CD4-positive, CD25-positive, alpha-beta regulatory T cell (primary cell): ENCODE measurements around the gene NKAIN4. TPM values are rescaled to one million over a fixed set of nuclear protein-coding genes. Genes with fewer than 3 reads are reported as not detected.

Source experiments
- ATAC-seq, 2 donors: fragments of 150-1000 bp; cut with Tn5 transposase; one replicate each; pipeline ENCODE4 v1.10.0; 2021; ENCODE audit warnings: low read depth in 2 of 2, moderate number of reproducible peaks in 2 of 2, moderate library complexity in 1 of 2
- DNase-seq, 3 donors: peaks; one replicate each; pipeline versions ENCODE4 v3.0.0 to v3.0.0-alpha.2; 2012 to 2022; ENCODE audit warnings: mixed read lengths in 1 of 3
- H3K27ac ChIP-seq: one replicate; pipeline ENCODE4 v1.7.0; 2013; ENCODE audit warnings: mild to moderate bottlenecking, low read length; ENCODE audit not compliant: insufficient read depth, poor library complexity, severe bottlenecking
- H3K27me3 ChIP-seq: one replicate; pipeline ENCODE4 v1.7.0; 2013; ENCODE audit warnings: low read length; ENCODE audit not compliant: control insufficient read depth, insufficient read depth
- H3K36me3 ChIP-seq: one replicate; pipeline ENCODE4 v1.7.0; 2013; ENCODE audit warnings: mild to moderate bottlenecking, low read length, moderate library complexity; ENCODE audit not compliant: control insufficient read depth, insufficient read depth
- H3K4me1 ChIP-seq: 2 replicates; pipeline ENCODE4 v1.7.0; 2013; ENCODE audit warnings: mild to moderate bottlenecking, low read length; ENCODE audit not compliant: insufficient read depth, control insufficient read depth, poor library complexity, severe bottlenecking
- H3K4me3 ChIP-seq: one replicate; pipeline ENCODE4 v1.7.0; 2013; ENCODE audit warnings: low read depth, mild to moderate bottlenecking, low read length, moderate library complexity
- H3K9me3 ChIP-seq, 2 experiments: 1 replicate in 1 of 2; 2 replicates in 1 of 2; pipeline ENCODE4 v1.7.0; 2013; ENCODE audit warnings: low read length in 2 of 2, mild to moderate bottlenecking in 1 of 2, moderate library complexity in 1 of 2; ENCODE audit not compliant: control insufficient read depth in 2 of 2
- H3K27ac Mint-ChIP-seq, 3 donors: one replicate each; pipeline ENCODE4 v1.8.0; 2020 to 2022; ENCODE audit warnings: mild to moderate bottlenecking in 3 of 3, mixed read lengths in 3 of 3, moderate library complexity in 2 of 3
- H3K27me3 Mint-ChIP-seq: one replicate; pipeline ENCODE4 v1.8.0; 2022; ENCODE audit warnings: mild to moderate bottlenecking, mixed read lengths
- H3K36me3 Mint-ChIP-seq: one replicate; pipeline ENCODE4 v1.8.0; 2020; ENCODE audit warnings: mixed read lengths
- H3K4me1 Mint-ChIP-seq, 4 donors: one replicate each; pipeline ENCODE4 v1.8.0; 2020 to 2022; ENCODE audit warnings: mixed read lengths in 4 of 4, mild to moderate bottlenecking in 1 of 4
- H3K4me3 Mint-ChIP-seq, 4 donors: one replicate each; pipeline ENCODE4 v1.8.0; 2020 to 2022; ENCODE audit warnings: mild to moderate bottlenecking in 4 of 4, mixed read lengths in 4 of 4, moderate library complexity in 3 of 4
- H3K9me3 Mint-ChIP-seq, 7 donors: one replicate each; pipeline ENCODE4 v1.8.0; 2020 to 2022; ENCODE audit warnings: mixed read lengths in 7 of 7, mild to moderate bottlenecking in 3 of 7, moderate library complexity in 2 of 7
- polyA plus RNA-seq, 4 donors: library from polyadenylated mRNA; unstranded; fragments of 300-500 nt; fragmentation: Illumina TruSeq; gene quantifications; one replicate each; pipeline ENCODE4 v1.2.3, GENCODE V29; 2021
- total RNA-seq: library from RNA; stranded (reverse); gene quantifications from one replicate; pipeline ENCODE4 v1.2.3, GENCODE V29; 2022

The NKAIN4 gene
- total and polyA plus RNA-seq, 5 donors from 2014 or later = not detected

- Histone ChIP-seq H3K4me3 (no peak overlapping the region), H3K27ac (no peak overlapping the region), H3K4me1 (peaks cover 3% of the 10 kb centered on the region), H3K9me3 (no peaks in the 10 kb centered on the region), H3K36me3 (peaks cover 37% of the 10 kb centered on the region), H3K27me3 (no peaks in the 10 kb centered on the region)
- Mint-ChIP-seq H3K36me3 (peaks cover 7% of the 10 kb centered on the region), H3K27ac (no peak overlapping the region), H3K4me3 (no peak overlapping the region), H3K27me3 (no peaks in the 10 kb centered on the region), H3K9me3 (no peaks in the 10 kb centered on the region), H3K4me1 (peaks cover 0 to 4% (median 0%) of the 10 kb centered on the region in 4 donors)
- DNase-seq (no peak), ATAC-seq (no peak)
Measured at GRCh38 chr20:63281742-63282665, 27.7 kb upstream of the NKAIN4 start.

DNA sequence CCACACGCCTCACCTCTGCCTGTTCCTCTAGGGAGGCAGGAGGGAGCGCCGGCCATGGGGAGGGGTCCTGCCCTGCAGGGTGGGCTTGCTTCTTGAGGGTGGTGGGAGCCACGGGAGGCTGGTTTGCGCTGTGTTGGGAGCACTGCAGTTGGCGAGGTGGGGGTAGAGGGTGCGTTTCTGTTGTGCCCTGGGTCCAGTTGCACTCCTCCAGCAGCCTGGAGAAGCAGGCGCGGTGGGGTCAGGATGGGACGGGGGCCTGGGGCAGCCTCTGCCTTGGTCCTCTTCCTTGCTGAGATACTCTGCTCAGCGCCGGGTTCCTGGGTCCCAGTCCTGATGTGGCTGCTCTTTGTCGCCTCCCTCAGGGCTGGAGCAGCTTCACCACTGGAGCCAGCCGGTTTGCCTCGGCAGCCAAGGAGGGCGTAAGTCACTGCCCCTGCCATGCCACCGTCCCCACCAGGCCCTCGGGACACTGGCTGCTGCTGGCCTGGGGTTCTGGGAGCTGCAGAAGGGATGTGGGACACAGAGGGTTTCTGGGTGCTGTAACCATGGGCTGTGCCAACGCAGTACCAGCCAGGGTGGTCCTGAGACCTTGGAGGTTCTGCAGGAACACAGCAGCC, 26.8 kb upstream of the NKAIN4 start:
- Histone ChIP-seq H3K27ac (no peak overlapping the region), H3K4me1 (peaks cover 3% of the 10 kb centered on the region), H3K36me3 (peaks cover 44% of the 10 kb centered on the region), H3K27me3 (no peaks in the 10 kb centered on the region), H3K9me3 (no peaks in the 10 kb centered on the region), H3K4me3 (no peak overlapping the region)
- Mint-ChIP-seq H3K4me1 (peaks cover 0 to 4% (median 0%) of the 10 kb centered on the region in 4 donors), H3K4me3 (no peak overlapping the region), H3K27me3 (no peaks in the 10 kb centered on the region), H3K36me3 (peaks cover 7% of the 10 kb centered on the region), H3K9me3 (no peaks in the 10 kb centered on the region), H3K27ac (no peak overlapping the region)
- no peak for DNase-seq
- no peak for ATAC-seq

DNA sequence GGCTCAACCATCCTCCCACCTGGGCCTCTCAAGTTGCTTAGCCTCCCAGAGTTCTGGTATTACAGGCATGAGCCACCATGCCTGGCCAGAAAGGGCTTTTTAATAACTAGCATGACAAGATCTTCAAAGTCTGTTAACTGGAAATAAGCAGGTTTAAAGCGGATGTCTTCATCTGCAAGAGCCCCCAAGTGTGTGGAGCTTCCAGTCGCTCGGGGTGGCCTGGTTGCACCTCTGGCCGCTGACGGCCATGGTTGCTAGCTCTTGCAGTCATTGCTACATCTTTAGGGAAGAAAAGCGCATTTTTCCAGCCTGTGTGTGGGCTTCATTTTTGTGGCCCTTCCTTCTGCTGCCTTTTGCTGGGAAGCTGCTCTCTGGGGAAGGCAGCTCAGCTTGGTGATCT, 26.1 kb upstream of the NKAIN4 start:
- peaks cover 43% of the 10 kb centered on the region for H3K36me3 ChIP-seq
- H3K27me3 Mint-ChIP-seq = no peaks in the 10 kb centered on the region
- no peak overlapping the region for H3K27ac ChIP-seq
- peaks cover 7% of the 10 kb centered on the region for H3K36me3 Mint-ChIP-seq
- peak overlapping the region in 1 of 3 donors; percentile 8 for H3K27ac Mint-ChIP-seq
- no peaks in the 10 kb centered on the region for H3K27me3 ChIP-seq
- H3K4me3 Mint-ChIP-seq = no peak overlapping the region
- H3K9me3 Mint-ChIP-seq = no peaks in the 10 kb centered on the region
- H3K4me3 ChIP-seq = no peak overlapping the region
- peaks cover 3% of the 10 kb centered on the region for H3K4me1 ChIP-seq
- ATAC-seq = no peak
- H3K4me1 Mint-ChIP-seq = peaks cover 0 to 6% (median under 1%) of the 10 kb centered on the region in 4 donors
- H3K9me3 ChIP-seq = no peaks in the 10 kb centered on the region
- no peak for DNase-seq

- H3K27ac ChIP-seq = no peak overlapping the region
- peak overlapping the region in 1 of 4 donors; percentile 54 for H3K4me3 Mint-ChIP-seq
- peaks cover 43% of the 10 kb centered on the region for H3K36me3 ChIP-seq
- no peak for DNase-seq
- no peak for ATAC-seq
- no peak overlapping the region for H3K27ac Mint-ChIP-seq
- H3K27me3 ChIP-seq = no peaks in the 10 kb centered on the region
- peaks cover 3% of the 10 kb centered on the region for H3K4me1 ChIP-seq
- peaks cover 0 to 10% (median 4%) of the 10 kb centered on the region in 4 donors for H3K4me1 Mint-ChIP-seq
- peaks cover 7% of the 10 kb centered on the region for H3K36me3 Mint-ChIP-seq
- H3K9me3 Mint-ChIP-seq = no peaks in the 10 kb centered on the region
- no peaks in the 10 kb centered on the region for H3K27me3 Mint-ChIP-seq
- no peaks in the 10 kb centered on the region for H3K9me3 ChIP-seq
- H3K4me3 ChIP-seq = no peak overlapping the region
Measured at GRCh38 chr20:63279931-63280330, 25.7 kb upstream of the NKAIN4 start.

GRCh38 chr20:63278661-63279060, 24.4 kb upstream of the NKAIN4 start:
- peaks cover 43% of the 10 kb centered on the region for H3K36me3 ChIP-seq
- Mint-ChIP-seq H3K9me3 (no peaks in the 10 kb centered on the region), H3K36me3 (peaks cover 4% of the 10 kb centered on the region)

DNA sequence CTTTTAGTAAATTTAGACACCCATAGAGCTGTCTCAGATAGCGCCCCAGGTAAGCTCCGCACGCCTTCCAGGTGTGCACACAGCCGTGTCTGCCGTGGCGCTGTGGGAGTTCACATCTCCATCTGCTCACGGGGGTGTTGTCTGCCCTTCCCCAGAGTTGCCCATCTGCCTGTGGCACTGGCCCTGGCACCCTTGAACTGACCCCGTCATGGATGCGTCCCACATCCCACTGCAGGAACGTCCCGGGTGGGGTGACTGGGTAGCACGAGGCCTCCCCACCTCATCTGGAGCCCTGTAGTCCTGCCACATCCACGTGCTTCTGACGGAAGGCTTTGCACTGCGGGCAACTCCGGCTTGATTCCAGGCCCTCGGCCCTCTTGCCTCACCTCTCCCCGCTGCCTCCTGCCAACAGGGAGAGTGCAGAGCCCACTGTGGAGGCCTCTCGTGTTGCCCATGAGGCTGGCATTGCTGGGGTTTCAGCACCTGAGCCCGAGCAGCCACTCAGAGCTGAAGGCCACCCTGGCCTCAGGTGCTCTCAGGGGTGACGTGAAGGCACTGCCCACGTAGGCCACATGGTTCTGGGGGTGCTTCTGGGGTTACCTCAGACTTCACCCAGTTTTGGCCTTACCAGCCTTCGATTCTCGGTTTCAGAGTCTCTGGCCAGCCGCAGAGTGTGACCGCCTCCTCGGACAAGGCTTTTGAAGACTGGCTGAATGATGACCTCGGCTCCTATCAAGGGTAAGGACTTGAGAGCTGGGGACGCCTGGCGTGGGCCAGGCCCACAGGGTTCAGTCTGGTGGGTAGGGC, 23.4 kb upstream of the NKAIN4 start:
- ATAC-seq = no peak
- Histone ChIP-seq H3K4me3 (no peak overlapping the region), H3K27me3 (no peaks in the 10 kb centered on the region), H3K4me1 (peaks cover 16% of the 10 kb centered on the region), H3K9me3 (no peaks in the 10 kb centered on the region), H3K36me3 (peaks cover 39% of the 10 kb centered on the region), H3K27ac (no peak overlapping the region)
- H3K4me1 Mint-ChIP-seq = peaks cover 0 to 23% (median 18%) of the 10 kb centered on the region in 4 donors
- no peak overlapping the region for H3K4me3 Mint-ChIP-seq
- no peaks in the 10 kb centered on the region for H3K9me3 Mint-ChIP-seq
- H3K27ac Mint-ChIP-seq = no peak overlapping the region
- H3K27me3 Mint-ChIP-seq = no peaks in the 10 kb centered on the region
- DNase-seq = no peak
- peaks cover 4% of the 10 kb centered on the region for H3K36me3 Mint-ChIP-seq

More at GRCh38 chr20:63278661-63279060, 24.4 kb upstream of the NKAIN4 start:
- Mint-ChIP-seq H3K27me3 (no peaks in the 10 kb centered on the region), H3K4me3 (no peak overlapping the region), H3K27ac (no peak overlapping the region), H3K4me1 (peaks cover 0 to 18% (median 14%) of the 10 kb centered on the region in 4 donors)
- H3K27me3 ChIP-seq = no peaks in the 10 kb centered on the region
- no peak overlapping the region for H3K4me3 ChIP-seq
- H3K9me3 ChIP-seq = no peaks in the 10 kb centered on the region
- no peak overlapping the region for H3K27ac ChIP-seq
- no peak for DNase-seq
- peaks cover 8% of the 10 kb centered on the region for H3K4me1 ChIP-seq
- ATAC-seq = no peak

DNA sequence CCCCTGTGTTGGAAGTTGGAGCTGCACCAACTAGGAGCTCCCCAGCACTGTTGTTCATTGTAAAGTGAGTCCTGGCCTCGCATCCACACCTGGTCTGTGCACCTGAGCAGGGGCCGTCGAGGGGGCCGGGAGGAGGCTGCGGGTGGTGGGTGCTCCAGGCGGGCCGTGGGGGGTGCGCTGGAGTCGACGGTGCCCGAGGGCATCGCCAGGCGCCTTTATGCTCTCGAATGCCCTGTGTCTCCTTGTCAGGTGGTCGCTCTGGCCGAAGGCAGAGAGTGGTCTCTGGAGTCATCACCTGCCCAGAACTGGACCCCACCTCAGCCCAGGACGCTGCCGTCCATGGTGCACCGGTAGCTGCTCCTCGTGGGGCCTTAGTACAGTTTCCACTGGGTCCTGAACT, 22.7 kb upstream of the NKAIN4 start:
- H3K36me3 Mint-ChIP-seq = peaks cover 4% of the 10 kb centered on the region
- Histone ChIP-seq H3K36me3 (peaks cover 39% of the 10 kb centered on the region), H3K4me3 (no peak overlapping the region), H3K9me3 (no peaks in the 10 kb centered on the region), H3K27ac (no peak overlapping the region), H3K4me1 (peaks cover 18% of the 10 kb centered on the region), H3K27me3 (no peaks in the 10 kb centered on the region)
- H3K27ac Mint-ChIP-seq = no peak overlapping the region
- H3K4me1 Mint-ChIP-seq = peaks cover 0 to 23% (median 18%) of the 10 kb centered on the region in 4 donors
- H3K4me3 Mint-ChIP-seq = peak overlapping the region in 1 of 4 donors; percentile 82
- no peaks in the 10 kb centered on the region for H3K9me3 Mint-ChIP-seq
- DNase-seq (no peak), ATAC-seq (no peak)
- H3K27me3 Mint-ChIP-seq = no peaks in the 10 kb centered on the region
